ENCODE results near the gene ANAPC2.

GRCh38 chr9:137187386-137187785, 974 bp downstream of the ANAPC2 start:
- no peak for TF ChIP-seq CTCF (IDR thresholded peaks at IDR 0.05)
- TF ChIP-seq POLR2AphosphoS5 (IDR thresholded peaks at IDR 0.05; ENCODE audit: low read depth, low read length), result no peak
- no peak for TF ChIP-seq TCF7L2 (IDR thresholded peaks at IDR 0.05; ENCODE audit: low read depth, low read length)
- no peak for TF ChIP-seq REST (IDR thresholded peaks at IDR 0.05; ENCODE audit: insufficient read depth in 1 of 2, low read depth in 2 of 2, low read length in 1 of 2)
- no peak for TF ChIP-seq SIN3A (IDR thresholded peaks at IDR 0.05; ENCODE audit: borderline replicate concordance, insufficient read depth, low read depth, low read length)

Measured in Panc1 (cell line).